Dermis microvascular lymphatic vessel endothelial cell (primary cell): Measurements from ENCODE around the gene CABP7. TPM values are rescaled to one million over a fixed set of nuclear protein-coding genes. Genes with fewer than 3 reads are reported as not detected.

Experiments
- DNase-seq, 2 donors: peaks; one replicate each; pipeline versions ENCODE4 v3.0.0 to v3.0.0-alpha.2; 2010; ENCODE audit warnings: low read depth in 2 of 2
- total RNA-seq: library from RNA; depleted of rRNA; stranded (reverse); fragments of >200 nt; gene quantifications from 2 replicates; pipeline ENCODE4 v1.2.1, GENCODE V29; 2014

The CABP7 gene
- total RNA-seq, result not detected in 2 replicates

DNA sequence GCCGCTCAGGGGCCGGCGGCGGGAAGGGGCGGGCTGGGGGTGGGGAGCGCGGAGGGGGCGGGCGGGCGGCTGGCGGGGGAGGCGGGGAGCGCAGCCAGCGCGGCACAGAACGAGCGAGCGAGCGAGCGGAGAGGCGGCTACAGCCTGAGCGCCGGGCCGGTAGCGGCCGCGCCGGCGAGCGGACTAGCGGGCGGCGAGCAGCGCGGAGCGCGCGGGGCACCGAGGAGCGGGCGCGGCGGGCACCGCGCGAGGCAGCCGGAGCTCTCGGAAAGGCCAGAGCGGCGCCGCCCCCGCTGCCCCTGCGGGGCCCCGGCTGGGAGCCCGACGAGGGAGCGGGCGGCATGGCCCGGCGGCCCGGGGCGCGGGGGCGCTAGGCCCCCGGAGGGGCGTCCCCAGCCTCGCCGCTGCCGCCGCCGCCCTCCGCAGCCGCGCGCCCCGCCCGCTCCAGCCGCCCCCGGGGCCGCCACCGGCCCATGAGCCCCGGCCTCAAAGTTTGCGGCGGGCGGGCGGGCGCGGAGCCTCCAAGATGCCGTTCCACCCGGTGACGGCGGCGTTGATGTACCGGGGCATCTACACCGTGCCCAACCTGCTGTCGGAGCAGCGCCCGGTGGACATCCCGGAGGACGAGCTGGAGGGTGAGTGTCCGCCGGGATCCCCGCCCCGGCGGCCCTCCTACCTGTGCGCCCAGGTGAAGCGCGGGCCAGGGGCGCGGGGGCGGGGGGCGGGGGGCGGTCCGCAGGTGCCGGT, at the start of gene CABP7:
TSS of gene CABP7 (plus strand) at position 105 of the 747 bp plus-strand sequence. CDS start at position 527, 422 bp downstream.
- no peak for DNase-seq

DNA sequence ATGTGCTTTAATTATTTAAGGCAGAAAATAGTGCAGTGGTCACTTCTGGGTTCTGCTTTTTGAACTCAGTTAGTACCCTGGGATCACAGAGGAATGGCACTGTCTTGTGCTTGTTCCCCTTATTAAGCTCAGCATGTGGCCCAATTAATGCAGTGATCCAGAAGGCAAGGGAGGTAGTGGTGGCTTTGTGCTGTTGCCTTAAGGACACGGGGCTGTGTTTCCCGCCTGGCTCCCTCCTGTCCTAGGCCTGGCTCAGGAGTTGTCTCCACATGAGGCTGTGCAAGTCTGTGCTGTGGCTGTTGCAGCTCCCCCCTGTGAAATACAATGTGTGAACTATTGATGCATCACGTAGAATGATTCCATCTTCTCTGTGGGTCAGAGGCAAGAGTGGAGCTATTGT, 49.2 kb upstream of the CABP7 start:
- DNase-seq, result no peak

DNA sequence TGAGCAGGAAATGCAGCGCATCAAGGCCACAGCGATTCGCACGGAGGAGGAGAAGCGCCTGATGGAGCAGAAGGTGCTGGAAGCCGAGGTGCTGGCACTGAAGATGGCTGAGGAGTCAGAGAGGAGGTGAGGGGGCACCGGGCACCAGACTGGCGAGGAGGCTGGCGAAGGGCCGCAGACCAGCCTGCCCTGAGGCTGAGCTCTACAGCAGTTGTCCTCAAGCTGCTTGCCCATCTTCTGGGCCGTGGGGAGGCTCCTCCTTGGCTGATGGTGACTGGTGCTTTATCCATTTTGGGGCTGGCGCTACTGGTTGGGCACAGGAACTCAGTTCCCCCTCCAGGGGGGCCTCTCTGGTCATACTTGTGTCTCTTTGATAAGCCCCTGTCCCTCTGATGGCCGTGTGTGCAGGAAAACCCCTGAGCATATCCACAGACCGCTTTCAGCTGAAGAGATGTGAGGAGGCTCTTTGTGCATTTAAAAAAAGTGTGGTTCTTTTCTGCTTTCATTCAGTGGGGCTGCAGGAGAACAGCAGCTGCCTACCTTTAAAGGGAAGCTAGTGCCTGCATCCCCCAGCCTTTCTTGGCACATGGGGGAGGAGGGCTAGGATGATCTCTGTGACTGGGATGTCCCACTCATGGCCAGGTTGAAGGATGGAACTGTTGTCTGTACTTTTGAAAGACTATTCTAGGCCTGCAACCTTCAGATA, 46.3 kb upstream of the CABP7 start:
- no peak for DNase-seq

DNA sequence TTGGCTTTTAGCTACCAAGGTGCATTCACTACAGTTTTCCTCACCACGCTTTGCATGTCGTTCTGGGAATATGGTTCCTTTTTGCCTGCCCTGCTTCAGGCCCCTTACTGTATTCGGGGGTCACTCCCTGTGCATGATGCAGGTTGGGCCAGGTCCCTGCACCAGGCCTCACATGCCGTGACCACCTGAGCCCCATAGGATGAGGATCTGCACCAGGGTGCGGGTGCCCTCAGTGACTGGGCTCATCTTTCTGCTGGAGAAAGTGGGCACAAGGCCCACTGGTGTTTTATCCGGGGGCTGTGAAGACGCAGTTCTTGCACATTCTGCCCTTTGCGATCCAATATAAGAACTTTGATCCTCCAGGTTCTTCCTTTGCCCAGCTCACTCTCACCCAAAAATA, 45.7 kb upstream of the CABP7 start:
- no peak for DNase-seq

DNA sequence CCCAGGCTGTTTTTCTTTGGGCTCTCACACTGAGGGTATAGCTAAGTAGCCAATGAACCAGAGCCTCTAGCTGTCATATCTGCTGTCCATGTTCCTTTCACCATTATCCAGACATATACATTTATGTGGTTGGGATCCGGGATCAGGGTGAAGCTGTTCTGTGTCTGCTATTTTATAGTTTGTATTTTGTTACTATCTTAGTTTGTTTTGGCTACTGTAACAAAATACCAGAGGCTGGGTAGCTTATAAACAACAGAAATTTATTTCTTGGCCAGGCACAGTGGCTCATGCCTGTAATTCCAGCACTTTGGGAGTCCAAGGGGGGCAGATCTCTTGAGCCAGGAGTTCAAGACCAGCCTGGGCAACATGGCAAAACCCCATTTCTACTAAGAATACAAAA, 40.5 kb upstream of the CABP7 start:
- no peak for DNase-seq

DNA sequence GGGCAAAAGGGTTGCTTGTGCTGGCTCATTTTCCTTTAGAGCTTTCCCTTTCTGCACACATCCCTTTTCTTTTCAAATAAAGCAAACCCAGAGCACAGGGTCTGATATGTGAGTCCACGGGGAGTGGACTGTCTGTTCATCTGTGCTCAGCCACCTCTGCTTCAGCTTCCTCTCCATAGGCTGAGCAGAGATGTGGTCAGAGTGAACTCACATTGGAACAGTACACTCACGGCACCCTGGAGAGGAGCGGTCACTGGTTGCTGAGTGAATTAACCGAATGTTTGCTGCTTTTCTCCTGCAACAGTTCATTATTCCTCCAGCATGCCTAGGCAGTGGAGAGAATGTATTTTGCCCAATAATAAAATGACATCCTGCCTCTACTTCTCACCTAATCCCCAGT, 36.3 kb upstream of the CABP7 start:
- no peak for DNase-seq

DNA sequence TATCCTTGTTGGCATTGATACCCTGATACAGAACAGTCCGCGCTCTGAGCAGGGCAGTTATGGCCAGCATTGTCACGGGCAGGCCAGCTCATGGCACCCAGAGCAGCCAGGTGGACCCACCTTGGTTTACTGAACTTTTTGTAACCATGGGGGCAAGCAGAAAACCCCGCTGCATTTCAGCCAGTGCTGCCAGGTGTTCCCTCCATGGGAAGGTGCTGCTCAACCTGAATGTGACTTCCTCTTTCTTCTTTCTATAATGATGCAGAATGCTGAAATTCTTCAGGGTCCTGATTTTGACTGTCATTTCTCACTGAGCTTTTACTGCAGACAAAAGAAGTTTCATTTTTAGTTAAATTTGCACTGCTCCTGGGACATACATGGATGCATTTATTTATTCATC, 35.6 kb upstream of the CABP7 start:
- DNase-seq, result no peak

DNA sequence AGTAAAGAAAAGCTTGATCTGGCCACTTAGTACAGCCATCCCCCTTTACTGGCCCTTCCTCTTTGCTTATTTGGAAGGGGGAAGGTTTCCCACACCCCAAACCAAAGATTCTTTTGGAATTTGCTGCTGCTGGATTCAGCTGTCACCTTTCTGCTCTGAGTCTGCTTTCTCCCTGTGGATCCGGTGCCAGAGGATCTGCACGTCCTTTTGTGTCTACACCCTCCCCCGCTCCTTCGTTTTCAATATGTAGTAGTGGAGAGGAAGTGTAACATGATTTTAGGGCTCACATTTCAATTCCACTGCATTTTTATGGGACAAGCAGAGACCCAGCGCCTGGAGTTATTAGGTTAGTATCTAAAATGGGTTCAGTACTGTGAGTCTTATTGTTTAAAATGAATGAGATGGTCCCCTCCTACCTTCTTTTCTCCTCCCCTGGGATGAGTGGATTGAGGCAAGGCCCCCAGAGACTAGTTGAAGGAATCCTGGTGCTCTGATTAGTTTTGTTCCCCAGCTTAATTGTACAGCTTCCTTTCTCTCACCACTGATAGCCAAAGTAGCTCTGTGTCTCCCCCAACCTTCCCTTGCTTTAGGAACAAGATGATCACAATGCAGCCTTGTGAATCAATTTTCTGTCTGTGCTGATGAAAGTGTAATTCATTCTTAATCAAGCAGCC, 30.5 kb upstream of the CABP7 start:
- no peak for DNase-seq

DNA sequence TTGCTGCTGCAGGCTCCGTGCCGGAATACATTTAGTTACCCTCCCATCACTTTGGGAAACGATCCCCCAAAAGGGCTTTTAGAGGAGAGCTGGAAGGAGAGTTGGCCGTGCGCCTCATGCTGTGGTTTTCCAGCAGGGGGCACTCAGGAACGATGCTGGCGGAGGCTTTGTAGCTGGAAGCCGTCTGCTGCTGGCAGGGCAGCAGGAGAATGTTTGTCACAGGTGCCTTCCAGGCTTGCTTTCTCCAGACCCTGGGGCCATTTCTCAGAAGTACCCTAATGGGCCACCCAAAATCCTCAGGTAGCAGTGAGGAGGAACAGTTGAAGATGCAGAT, 30.0 kb upstream of the CABP7 start:
- DNase-seq, result peak; percentile 23 to 52

DNA sequence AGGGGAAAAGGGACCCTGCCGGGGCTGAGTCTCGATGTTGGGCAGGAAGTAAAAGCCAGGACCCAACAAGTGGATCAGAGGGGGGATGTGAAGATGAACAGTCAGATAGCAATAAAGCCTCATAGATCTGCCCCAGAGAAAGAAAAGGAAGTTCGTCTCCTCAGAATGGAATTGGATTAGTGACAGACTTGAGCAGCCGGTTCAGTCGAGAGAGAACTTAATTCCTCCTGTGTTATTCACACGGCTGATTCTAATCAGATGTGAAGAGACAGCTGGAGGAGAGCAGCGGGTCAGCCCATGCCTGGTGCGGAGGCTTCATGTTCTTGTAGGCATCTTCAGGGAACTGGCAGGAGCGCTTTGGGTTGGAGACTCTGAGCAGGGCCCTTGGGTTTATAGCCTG, 29.3 kb upstream of the CABP7 start:
- DNase-seq, result no peak

DNA sequence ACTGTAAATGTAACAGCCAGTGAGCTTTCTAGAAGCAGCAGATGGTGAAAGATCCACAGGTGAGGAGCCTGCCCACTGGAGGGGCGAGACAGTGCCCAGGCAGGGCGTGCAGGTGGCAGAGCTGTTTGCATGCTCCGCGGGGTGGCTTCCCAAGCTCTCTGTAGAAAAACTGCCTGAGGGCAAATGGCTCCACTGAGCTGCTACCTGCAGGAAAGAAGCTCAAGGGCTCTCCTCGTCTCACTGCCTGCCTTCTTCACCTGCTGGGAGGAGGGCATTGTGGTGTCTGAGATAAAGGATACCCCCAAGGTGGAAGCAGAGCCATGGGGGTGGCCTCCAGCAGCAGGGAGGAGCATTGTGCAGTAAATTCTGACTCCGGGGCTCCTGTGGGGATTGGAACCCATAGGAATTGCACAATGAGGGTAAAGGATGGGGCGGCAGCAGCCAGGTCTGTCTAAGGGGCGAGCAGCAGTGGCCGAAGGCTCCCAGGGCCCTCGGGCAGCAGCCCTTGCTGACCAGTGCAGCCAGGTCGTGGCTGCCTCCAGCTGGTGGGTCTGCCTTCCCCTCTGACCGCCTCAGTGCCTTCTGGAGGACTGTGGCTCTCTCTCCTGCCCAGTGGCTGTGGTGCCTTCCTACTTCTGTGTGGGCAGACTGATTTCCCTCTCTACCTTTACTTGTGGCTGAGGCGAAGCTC, 28.0 kb upstream of the CABP7 start:
- no peak for DNase-seq

DNA sequence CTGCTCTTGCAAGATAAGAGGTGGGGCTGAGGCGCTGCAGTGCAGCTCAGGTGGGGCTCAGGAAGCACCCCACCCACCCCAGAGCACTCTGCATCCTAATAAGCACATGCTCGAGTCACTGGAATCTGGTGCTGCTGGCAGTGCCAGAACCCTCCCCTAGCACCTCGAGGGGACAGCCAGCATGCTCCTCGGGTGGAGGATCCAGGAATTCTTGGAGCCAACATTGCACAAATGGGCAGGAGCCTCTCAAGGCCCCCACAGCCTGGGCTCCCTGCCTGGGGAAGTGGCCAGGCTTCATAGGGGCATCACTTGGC, 27.5 kb upstream of the CABP7 start:
- DNase-seq, result no peak

DNA sequence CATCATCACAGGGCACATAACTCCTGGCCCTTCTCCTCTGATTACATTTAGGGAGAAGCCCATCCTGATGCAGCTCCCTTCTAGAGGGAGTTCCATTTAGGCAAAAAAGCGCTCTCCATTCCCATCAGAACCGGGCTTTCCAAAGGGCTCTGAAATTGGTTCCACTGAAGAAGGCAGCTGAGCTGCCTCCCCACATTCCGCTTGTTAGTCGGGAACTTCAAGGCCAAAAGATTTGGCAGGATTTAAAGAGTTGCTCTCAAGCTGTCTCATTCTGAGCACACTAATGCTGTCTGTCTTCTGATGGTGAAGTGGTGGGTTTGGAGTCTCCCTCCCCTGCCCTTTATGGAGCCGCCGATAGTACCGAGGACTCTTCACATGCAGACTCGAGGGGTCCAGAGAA, 26.6 kb upstream of the CABP7 start:
- DNase-seq, result no peak

DNA sequence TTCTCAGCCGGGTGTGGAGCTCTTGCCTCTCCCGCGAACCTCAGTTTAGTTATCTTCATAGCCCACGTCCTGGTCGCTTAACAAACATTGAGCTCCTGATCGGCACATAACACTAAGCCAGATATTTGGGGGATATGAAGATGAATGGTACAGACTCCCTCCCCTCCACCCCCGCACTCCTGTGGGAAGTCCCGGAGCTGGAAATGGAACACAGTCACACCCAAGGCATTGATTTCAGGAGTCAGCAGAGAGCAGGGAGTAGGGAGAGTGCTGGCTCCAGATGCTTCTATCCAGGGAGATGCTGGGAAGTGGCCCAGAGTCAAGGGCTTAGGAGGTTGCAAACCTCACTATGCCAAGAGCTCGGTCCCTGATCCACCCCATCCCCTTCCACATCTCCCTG, 26.1 kb upstream of the CABP7 start:
- DNase-seq, result no peak

DNA sequence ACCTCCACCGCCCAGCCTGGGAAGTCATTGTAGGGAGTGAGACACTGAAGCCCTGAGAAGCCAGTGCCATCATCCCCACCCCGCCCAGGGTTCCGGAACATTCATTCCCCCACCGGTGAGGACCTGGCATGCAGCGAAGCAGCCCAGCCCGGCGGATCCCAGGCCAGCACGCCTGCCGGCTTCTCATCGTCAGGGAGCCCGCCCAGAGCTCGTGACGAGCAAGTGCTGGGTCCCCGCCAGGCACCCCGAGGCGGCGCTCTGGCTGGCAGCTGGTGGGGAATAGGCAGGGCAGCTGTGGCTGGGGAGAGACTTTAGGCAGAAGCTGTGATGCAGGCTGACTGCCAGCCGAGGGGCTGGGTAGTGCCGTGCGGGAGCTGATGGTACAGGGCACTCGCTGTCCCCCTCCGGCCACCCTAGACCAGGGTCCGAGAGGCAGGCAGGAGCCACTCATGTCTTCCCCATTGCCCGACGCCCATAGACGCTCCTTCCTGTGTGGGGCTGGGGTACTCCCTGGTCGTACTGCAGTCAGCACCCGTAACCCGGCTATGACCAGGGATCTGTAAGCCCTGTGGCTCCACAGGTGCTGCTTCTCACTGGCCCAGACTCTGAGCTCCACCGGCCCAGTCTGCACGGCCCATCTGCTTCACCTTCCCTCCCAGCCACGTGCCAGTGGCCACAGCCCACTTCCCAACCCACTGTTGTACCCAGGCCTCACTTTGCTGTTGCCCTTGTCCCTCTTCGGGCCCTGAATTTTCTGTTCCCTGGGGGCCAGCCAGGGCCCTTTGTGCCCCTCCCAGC, 24.5 kb upstream of the CABP7 start:
- no peak for DNase-seq

DNA sequence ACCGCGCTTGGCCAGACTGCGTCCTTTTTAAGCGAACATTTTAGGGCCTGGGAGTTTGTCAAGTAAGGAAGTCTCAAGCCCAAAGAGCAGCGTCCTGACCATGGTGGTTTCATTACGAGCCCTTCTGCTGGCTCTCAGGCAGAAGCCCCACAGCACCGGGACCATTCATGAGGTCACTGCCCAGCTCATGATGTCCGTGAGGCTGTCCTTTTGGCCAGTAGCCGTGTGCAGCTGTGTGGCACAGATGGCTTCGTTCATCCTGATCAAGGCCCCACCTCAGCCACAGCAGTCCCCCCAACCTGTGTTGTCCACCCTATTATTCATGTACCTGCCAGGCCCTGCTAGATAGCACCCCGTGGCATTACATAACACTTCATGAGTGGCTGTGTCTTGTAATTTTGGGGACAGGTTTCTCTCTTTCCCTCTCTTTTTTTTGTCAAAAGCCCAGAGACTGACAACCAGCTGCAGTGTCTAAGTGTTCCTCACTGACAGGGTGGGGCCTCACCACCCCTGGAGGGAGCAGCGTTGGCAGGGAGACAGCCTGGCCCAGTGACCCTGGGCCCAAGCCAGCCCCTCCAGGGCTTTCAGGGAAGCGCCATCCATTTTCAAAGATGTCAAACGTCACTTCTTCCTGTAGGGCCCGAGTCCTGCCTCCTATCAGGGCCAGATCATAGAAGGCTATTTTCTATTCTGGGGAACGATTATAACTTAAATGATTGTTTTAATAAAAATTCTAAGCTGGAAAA, 21.8 kb upstream of the CABP7 start:
- DNase-seq, result no peak

DNA sequence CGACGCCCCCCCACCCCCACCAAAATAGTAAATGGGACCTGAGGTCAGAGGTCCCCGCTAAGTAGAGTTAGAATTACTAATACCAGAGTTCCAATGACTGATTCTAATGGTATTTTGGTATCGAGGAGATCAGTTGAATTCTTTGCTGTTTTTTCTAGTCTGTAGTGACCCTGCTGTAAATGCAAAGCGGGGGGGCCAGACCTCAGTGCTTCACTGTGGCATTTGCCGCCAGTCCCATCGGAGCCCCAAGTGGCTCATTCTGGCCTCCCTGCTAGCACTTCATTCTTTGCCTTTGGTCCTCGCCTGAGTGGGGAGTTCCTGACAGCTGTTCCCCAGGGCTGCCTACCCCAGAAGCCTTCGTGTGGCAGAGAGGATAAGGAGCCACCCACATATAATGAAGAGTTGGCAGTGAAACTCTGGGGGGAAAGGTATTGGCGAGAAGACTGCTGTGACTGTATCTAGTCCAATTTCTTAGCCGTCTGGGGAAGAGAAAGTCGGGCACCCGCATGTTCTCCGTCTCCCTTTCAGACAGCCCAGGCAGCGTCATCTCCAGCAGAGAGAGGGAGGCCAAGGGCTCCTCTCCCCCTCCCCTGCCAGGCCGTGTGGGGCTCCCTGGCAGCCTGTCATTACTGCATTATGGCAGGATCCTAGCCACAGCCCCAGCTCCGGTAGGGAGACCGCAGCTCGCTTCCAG, 19.4 kb upstream of the CABP7 start:
- no peak for DNase-seq

DNA sequence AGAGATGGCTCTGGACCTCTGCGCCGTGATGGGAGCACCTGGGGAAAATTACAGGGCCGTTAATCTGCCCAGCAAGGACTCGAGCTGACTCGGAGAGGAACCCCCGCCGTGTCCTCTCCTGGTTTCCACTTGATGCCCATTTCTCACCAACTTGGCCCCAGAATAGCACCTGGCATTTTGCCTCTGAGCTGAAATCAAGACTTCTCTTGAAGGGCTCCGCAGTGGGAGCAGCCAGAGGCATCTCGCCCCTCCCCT, 19.0 kb upstream of the CABP7 start:
- no peak for DNase-seq

DNA sequence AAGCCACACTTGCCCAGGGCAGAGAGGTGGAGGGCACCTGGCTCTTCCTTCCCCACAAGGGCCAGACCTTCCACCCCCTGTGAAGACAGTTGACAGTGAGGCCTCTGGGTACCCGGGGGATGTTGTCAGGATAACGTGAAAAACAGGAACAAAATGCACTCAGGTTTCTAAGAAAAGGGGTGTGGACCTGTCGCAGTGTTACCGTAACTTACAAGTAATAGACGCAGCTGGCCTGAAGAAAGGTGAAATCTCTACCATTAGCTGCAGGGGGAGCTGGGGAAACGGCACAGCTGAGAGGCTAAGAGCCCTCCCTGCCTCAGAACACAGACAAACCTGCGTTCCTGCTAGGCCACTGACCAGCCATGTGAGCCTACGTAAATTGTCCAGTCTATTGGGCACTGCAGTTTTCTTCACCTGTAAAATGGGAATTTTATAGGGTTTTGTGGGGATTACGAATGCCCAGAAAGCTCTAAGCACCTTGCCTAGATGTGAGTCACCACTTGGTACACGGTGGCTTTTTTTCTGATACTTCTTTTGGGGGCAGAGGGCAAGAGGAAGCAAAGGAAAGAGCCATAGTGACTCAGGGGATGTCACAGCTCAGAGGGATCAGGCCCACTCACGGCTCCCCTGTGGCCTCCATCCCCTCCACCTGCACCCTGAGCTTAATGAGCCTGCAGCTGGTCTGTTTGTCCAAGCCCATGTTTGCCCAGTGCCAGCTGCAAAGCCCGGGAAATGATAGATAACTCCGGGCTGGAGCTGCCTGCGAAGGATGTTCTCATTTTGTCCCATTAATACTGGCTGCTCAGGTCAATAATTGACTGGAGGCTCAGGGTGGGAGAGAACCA, 18.4 kb upstream of the CABP7 start:
- peak in 1 of 2 donors; percentile 18 for DNase-seq
